ENCODE data around the gene LTBP4. TPM values are rescaled to one million over a fixed set of nuclear protein-coding genes. Genes with fewer than 3 reads are reported as not detected.

The LTBP4 gene
- total and polyA plus RNA-seq, 2 of the 13 experiments (the other 11 are each of a cell fraction or from before 2014, with no cell fraction given), result 0.86 to 2.3 TPM

- TF ChIP-seq CSRNP2 (CRISPR knock-in tag; conservative IDR thresholded peaks at IDR 0.05; ENCODE audit: low read depth), result no peak
- TF ChIP-seq PITX1 (CRISPR knock-in tag; IDR thresholded peaks at IDR 0.05), result no peak
- TF ChIP-seq YY1 (IDR thresholded peaks at IDR 0.05; ENCODE audit: insufficient read depth, insufficient replicate concordance, low read depth, low read length), result peak; percentile 12
- TF ChIP-seq ZNF891 (CRISPR knock-in tag; IDR thresholded peaks at IDR 0.05), result no peak
- no peak for TF ChIP-seq THYN1 (CRISPR knock-in tag; IDR thresholded peaks at IDR 0.05; ENCODE audit: borderline replicate concordance, low read depth)
- 0 out of 2 replicates have a peak, but pooled peaks have one; percentile 48 for TF ChIP-seq SP1 (IDR thresholded peaks at IDR 0.05)
- TF ChIP-seq SP1 (CRISPR knock-in tag; IDR thresholded peaks at IDR 0.05), result peak; percentile 77
- no peak for TF ChIP-seq MTERF4 (CRISPR knock-in tag; IDR thresholded peaks at IDR 0.05)
- TF ChIP-seq GLI4 (CRISPR knock-in tag; IDR thresholded peaks at IDR 0.05; ENCODE audit: borderline replicate concordance), result no peak
- TF ChIP-seq POGZ (CRISPR knock-in tag; IDR thresholded peaks at IDR 0.05), result 0 out of 2 replicates have a peak, but pooled peaks have one; percentile 40
- TF ChIP-seq ZMYM4 (CRISPR knock-in tag; IDR thresholded peaks at IDR 0.05), result peak; percentile 81; the same call in 1 of the 2 replicates
- TF ChIP-seq ZNF607 (CRISPR knock-in tag; IDR thresholded peaks at IDR 0.05; ENCODE audit: borderline replicate concordance), result no peak
- no peak for TF ChIP-seq ARNT2 (CRISPR knock-in tag; IDR thresholded peaks at IDR 0.05; ENCODE audit: low read depth)
- TF ChIP-seq MAZ (IDR thresholded peaks at IDR 0.05; ENCODE audit: borderline replicate concordance, low read depth, low read length), result peak; percentile 62; the same call in 1 of the 2 replicates
- peak; percentile 50 for TF ChIP-seq MAZ (CRISPR knock-in tag; IDR thresholded peaks at IDR 0.05; ENCODE audit: low read depth)
- no peak for TF ChIP-seq SMAD1 (CRISPR knock-in tag; IDR thresholded peaks at IDR 0.05; ENCODE audit: borderline replicate concordance, low read depth)
- no peak for TF ChIP-seq ZNF280B (CRISPR knock-in tag; IDR thresholded peaks at IDR 0.05; ENCODE audit: borderline replicate concordance)
- TF ChIP-seq ZNF292 (CRISPR knock-in tag; IDR thresholded peaks at IDR 0.05; ENCODE audit: borderline replicate concordance, low read depth), result no peak
- no peak for TF ChIP-seq NFE2 (CRISPR knock-in tag; IDR thresholded peaks at IDR 0.05)
- no peak for TF ChIP-seq ZSCAN25 (CRISPR knock-in tag; IDR thresholded peaks at IDR 0.05)
- no peak for TF ChIP-seq ZFP37 (CRISPR knock-in tag; IDR thresholded peaks at IDR 0.05; ENCODE audit: borderline replicate concordance)
- TF ChIP-seq ZSCAN21 (CRISPR knock-in tag; IDR thresholded peaks at IDR 0.05; ENCODE audit: borderline replicate concordance), result no peak
Observed at GRCh38 chr19:40570313-40571004, 30.7 kb upstream of the LTBP4 start (continued).

Data from HepG2 (cell line).